Fibroblast of pulmonary artery (primary cell): ENCODE data around the gene CDHR2.

Experiments
- DNase-seq: peaks from one replicate; pipeline ENCODE4 v3.0.0-alpha.2; 2010; ENCODE audit warnings: low read depth
- H3K4me3 ChIP-seq: replicated peaks from 2 replicates; pipeline ENCODE4 v1.5.1; 2011; ENCODE audit warnings: low read depth, mild to moderate bottlenecking, control low read depth, low read length, moderate library complexity
- CTCF ChIP-seq: IDR thresholded peaks from 2 replicates; pipeline ENCODE4 v1.5.1; 2011; ENCODE audit warnings: mild to moderate bottlenecking, control low read depth, low read length, inconsistent platforms; ENCODE audit errors: missing control alignments

Gene CDHR2

GRCh38 chr5:176535664-176536131 is 13.4 kb upstream of the CDHR2 start:
- DNase-seq, result no peak
- TF ChIP-seq CTCF, result no peak
- peak overlapping the region; percentile 99 for H3K4me3 ChIP-seq

GRCh38 chr5:176536132-176536901 is 12.8 kb upstream of the CDHR2 start:
- peak; percentile 79 for DNase-seq
- H3K4me3 ChIP-seq, result peak overlapping the region; percentile 99
- no peak for TF ChIP-seq CTCF

- H3K4me3 ChIP-seq, result peak within 1 kb of the TSS; percentile 99
- peak; percentile 98 for DNase-seq
- no peak for TF ChIP-seq CTCF
Observed at GRCh38 chr5:176536902-176537553, 12.1 kb upstream of the CDHR2 start, which contains the start of gene RNF44. TSS of gene RNF44 (minus strand) at chr5:176537402. CDS start at chr5:176532472, 4,930 bp downstream.

GRCh38 chr5:176537554-176538229 is 11.4 kb upstream of the CDHR2 start:
- peak overlapping the region; percentile 99 for H3K4me3 ChIP-seq
- TF ChIP-seq CTCF, result no peak
- DNase-seq, result peak; percentile 100

- DNase-seq, result peak; percentile 34
- peak overlapping the region; percentile 51 for H3K4me3 ChIP-seq
- TF ChIP-seq CTCF, result no peak
Observed at GRCh38 chr5:176538230-176538988, 10.7 kb upstream of the CDHR2 start.

GRCh38 chr5:176538989-176539384 is 10.2 kb upstream of the CDHR2 start:
- TF ChIP-seq CTCF, result no peak
- DNase-seq, result no peak
- H3K4me3 ChIP-seq, result no peak overlapping the region
